ENCODE measurements around the gene ALDH3A1. TPM values are rescaled to one million over a fixed set of nuclear protein-coding genes. Genes with fewer than 3 reads are reported as not detected.

The ALDH3A1 gene
- total and polyA plus RNA-seq, 9 of the 15 experiments (the other 6 are each of a cell fraction or from before 2014, with no cell fraction given), result not detected

DNA sequence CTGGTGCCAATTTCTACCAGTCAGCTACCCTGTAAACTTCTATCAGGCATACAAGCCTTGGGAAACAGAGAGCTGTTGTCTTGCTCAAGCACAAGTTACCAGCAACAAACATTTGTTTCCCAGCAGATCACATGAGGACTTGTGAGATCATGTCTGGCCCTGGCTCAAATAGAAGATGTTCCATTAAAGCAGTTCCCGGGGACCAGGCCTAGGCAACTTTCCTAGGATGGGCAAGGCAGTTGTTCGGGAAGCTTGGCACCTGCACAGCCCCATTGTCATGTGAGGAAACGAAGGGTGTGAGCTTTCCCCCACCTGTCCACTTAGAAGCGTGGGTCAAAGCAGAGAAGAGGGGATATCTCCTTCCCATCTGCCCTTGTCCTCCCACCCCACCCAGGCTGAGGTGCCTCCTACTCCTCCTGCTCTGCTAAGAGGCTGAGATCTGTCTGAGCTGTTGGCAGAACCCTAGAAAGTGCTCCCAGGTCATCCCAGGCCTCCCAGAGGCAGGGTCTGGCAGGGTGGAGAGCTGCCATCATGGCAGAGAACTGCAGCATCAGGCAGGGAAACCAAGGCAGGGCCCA is 20.5 kb downstream of the ALDH3A1 start:
- Histone ChIP-seq H3K9me1 (ENCODE audit: control insufficient read depth, insufficient read depth, low read length) (no peaks in the 10 kb centered on the region), H2AFZ (ENCODE audit: low read depth, low read length) (no peak overlapping the region), H3K36me3 (ENCODE audit: control insufficient read depth, insufficient read depth, low read length) (no peaks in the 10 kb centered on the region), H3K9me3 (replicated peaks; ENCODE audit: control insufficient read depth, insufficient read depth, low read depth, low read length) (no peaks in the 10 kb centered on the region), H4K20me1 (replicated peaks; ENCODE audit: control insufficient read depth, insufficient read depth, low read length) (no peaks in the 10 kb centered on the region), H3K4me2 (ENCODE audit: insufficient read depth, low read length) (no peak overlapping the region), H3K4me3 (no peak overlapping the region), H3K9ac (ENCODE audit: insufficient read depth in 1 of 2, low read depth in 2 of 2, low read length in 2 of 2) (no peak overlapping the region), H3K27me3 (ENCODE audit: control insufficient read depth in 2 of 2, insufficient read depth in 2 of 2, low read length in 2 of 2) (peaks cover 0 to 26% of the 10 kb centered on the region in 2 experiments; a peak in 2 of 5 replicates), H3K4me1 (replicated peaks in 1 of 2; ENCODE audit: control insufficient read depth in 2 of 2, insufficient read depth in 2 of 2, low read length in 2 of 2) (peaks cover 0 to 4% of the 10 kb centered on the region in 2 experiments; a peak in 2 of 5 replicates), H3K27ac (ENCODE audit: extremely low read depth, low read depth, low read length) (no peak overlapping the region), H3K79me2 (ENCODE audit: control insufficient read depth, insufficient read depth, low read length) (no peaks in the 10 kb centered on the region)
- intact Hi-C loops (cut with micrococcal nuclease), result no loop called here
- DNase-seq (ENCODE audit: extremely low read depth in 1 of 4, low spot score in 3 of 4) (no peak), ATAC-seq (no peak), FAIRE-seq (no peak)
- BruUV-seq (replicated peaks), result no TSS peak
- WGBS (ENCODE audit: insufficient coverage, low coverage, missing lambda C conversion rate), result 0% methylated on average over 3 of the region's 4 CpGs
- ChIA-PET CTCF (ENCODE audit: low intra/inter-chr PET ratio) (no interaction called here), POLR2A (no interaction called here)
- in situ Hi-C loops (cut with MboI), result no loop called here
- TF ChIP-seq ZSCAN29 (IDR thresholded peaks at IDR 0.05), result no peak
- no peak for TF ChIP-seq HLTF (IDR thresholded peaks at IDR 0.05)
- no peak for TF ChIP-seq NUFIP1 (IDR thresholded peaks at IDR 0.05; ENCODE audit: partially characterized antibody)
- no peak for TF ChIP-seq CHD7 (IDR thresholded peaks at IDR 0.05; ENCODE audit: low read depth, low read length)
- no peak for TF ChIP-seq ZNF766 (CRISPR knock-in tag; conservative IDR thresholded peaks at IDR 0.05)
- no peak for TF ChIP-seq JUN (IDR thresholded peaks at IDR 0.05; ENCODE audit: borderline replicate concordance, low read depth, low read length)
- no peak for TF ChIP-seq JUN (CRISPR knock-in tag; IDR thresholded peaks at IDR 0.05; ENCODE audit: borderline replicate concordance)
- TF ChIP-seq, protein P1, sequence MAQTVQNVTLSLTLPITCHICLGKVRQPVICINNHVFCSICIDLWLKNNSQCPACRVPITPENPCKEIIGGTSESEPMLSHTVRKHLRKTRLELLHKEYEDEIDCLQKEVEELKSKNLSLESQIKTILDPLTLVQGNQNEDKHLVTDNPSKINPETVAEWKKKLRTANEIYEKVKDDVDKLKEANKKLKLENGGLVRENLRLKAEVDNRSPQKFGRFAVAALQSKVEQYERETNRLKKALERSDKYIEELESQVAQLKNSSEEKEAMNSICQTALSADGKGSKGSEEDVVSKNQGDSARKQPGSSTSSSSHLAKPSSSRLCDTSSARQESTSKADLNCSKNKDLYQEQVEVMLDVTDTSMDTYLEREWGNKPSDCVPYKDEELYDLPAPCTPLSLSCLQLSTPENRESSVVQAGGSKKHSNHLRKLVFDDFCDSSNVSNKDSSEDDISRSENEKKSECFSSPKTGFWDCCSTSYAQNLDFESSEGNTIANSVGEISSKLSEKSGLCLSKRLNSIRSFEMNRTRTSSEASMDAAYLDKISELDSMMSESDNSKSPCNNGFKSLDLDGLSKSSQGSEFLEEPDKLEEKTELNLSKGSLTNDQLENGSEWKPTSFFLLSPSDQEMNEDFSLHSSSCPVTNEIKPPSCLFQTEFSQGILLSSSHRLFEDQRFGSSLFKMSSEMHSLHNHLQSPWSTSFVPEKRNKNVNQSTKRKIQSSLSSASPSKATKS (CRISPR knock-in tag; IDR thresholded peaks at IDR 0.05), result no peak
- no peak for TF ChIP-seq ZSCAN32 (CRISPR knock-in tag; IDR thresholded peaks at IDR 0.05)

Measured in K562 (cell line).